HL-60/S4 treated with phorbol 12-myristate 13-acetate at 8.2 ng/mL for 4 days and 3 days (cell line): ENCODE data around the gene PTPN23.
"Not testable (repeated sequence)": the region's sequence is repeated elsewhere in the genome, so short reads cannot be mapped to it uniquely, and the experiment has no call there.

ENCODE experiments used
- in situ Hi-C: fragments of 300-500 bp; cut with MboI; formaldehyde crosslinking; loops from 2 replicates; pipeline ENCODE4 v1.15.0; 2022; ENCODE audit warnings: low sequenced_read_pairs

Gene PTPN23

GRCh38 chr3:47367631-47368030, 13.2 kb upstream of the PTPN23 start:
- in situ Hi-C loops, result no loop called here

- in situ Hi-C loops, result not testable (repeated sequence)
Observed at GRCh38 chr3:47370020-47370419, 10.8 kb upstream of the PTPN23 start.

GRCh38 chr3:47370887-47371697, 9.7 kb upstream of the PTPN23 start:
- in situ Hi-C loops, result no loop called here

GRCh38 chr3:47374587-47374986, 6.2 kb upstream of the PTPN23 start:
- in situ Hi-C loops, result no loop called here

- in situ Hi-C loops, result no loop called here
Observed at GRCh38 chr3:47376393-47376792, 4.4 kb upstream of the PTPN23 start.

- in situ Hi-C loops, result no loop called here
Observed at GRCh38 chr3:47377186-47377585, 3.6 kb upstream of the PTPN23 start.

- in situ Hi-C loops, result no loop called here
Observed at GRCh38 chr3:47378869-47379268, 2.0 kb upstream of the PTPN23 start.

DNA sequence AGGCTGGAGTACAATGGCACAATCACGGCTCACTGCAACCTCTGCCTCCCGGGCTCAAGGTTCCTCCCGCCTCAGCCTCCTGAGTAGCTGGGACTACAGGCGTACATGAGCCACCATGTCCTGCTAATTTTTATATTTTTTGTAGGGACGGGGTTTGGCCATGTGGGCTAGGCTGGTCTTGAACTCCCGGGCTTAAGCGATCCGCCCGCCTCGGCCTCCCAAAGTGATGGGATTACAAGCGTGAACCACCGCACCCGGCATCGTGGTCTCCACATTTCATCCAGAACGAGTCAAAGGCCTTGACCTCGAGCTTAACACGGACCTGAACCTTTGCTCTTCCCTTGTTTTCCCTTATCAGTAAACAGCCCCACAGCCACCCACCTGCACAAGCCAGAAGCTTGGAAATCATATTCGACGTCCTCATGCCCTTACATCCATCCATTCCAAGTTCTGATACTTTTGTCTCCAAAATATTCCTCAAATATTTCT, 1.4 kb upstream of the PTPN23 start:
- in situ Hi-C loops, result no loop called here

DNA sequence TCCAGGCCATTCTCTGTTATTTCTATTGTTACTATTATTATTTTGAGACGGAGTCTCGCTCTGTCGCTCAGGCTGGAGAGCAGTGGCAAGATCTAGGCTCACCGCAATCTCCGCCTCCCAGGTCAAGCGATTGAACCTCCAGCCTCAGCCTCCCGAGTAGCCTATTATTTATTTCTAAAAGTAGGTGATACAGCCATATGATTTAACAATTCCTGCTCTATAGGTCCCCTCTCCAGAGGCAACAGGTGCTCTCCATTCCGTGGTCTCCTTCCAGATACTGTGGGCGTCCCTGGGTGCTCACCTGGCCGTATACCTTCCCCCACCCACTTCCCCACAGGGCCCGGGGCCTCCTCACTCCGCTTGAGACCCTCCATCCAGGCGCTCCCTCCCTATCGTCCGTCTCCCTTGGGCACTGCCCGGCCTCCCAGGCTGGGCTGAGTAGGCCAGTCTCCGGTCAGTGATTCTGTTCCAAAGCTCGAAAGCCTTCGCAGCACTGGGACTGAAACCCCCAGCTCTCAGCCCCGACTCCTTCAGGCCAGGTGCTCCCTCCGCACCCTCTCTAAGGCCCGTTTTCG, 708 bp upstream of the PTPN23 start:
- in situ Hi-C loops, result no loop called here

DNA sequence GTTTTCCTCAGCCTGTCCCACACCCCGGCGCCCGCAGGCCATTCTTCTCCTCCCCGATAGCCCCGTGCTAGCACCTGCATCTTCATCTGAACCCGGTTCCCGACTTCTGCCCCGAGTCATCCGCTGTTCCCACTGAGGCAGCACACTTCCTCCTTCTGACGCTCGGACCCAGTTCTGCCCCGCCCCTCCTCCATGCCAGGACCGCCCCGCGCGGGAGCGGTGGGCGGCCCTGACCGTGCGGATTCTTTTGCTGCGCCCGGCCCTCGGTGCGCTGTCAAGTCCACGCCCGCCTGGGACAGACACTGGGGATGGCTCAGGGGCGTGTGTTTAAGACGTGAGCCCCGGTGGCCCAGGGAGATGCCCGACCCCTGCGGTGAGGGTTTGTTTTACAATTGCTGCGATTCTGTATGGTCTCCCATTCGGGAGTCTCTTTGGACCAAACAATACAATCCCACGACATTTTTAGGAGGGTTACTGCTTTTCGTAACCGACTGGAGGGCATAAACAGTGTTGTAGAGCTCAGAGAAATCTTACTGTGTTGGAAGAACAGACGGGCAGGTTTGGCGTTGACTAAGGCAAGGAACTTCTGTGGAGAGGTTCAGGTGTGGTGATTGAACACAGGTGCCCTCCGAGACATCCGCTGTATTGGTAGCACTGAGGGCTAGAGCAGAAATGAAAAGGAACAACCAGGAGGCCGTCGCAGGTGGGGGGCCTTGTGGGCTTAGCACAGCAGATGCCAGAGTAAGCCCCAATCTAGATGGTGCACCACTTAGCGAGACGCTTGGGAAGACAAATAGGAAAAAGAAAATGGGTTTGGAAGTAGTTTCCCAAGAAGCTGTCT, 716 bp downstream of the PTPN23 start:
- in situ Hi-C loops, result no loop called here

DNA sequence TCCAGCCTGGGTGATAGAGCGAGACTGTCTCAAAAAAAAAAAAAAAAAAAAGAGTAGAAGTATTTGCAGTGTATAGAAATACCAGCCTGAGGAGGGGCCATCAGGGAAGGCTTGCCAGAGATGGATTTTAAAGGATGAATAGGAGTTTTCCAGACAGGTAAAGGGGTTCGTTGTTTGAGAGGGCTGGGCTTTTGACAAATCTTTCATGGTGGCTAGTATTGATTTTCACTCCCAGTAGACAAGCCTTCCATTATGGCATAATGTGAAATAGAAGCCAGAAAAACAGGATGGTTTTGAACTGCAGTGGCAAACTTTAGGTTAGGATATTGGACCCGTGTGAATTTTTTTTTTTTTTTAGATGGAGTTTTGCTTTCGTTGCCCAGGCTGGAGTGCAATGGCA, 3.6 kb downstream of the PTPN23 start:
- in situ Hi-C loops, result no loop called here

DNA sequence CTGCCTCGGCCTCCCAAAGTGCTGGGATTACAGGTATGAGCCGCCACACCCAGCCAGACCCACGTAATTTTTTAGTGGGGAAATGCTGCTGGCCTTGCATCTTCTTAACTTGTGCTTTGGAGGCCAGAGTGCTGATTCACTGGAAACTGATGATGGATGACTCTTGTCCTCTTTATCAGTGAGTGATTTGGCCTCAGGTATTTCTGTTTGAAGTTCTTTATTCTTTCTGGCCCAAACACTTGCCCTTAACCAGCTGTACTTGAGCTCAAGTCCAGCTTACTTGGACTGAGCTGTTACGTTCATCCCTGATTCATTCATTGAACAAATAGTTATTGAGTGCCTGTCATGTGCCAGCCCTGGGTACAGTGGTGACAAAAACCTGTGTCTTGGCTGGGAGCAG, 4.2 kb downstream of the PTPN23 start:
- in situ Hi-C loops, result no loop called here

GRCh38 chr3:47385796-47386195, 5.0 kb downstream of the PTPN23 start:
- in situ Hi-C loops, result no loop called here

DNA sequence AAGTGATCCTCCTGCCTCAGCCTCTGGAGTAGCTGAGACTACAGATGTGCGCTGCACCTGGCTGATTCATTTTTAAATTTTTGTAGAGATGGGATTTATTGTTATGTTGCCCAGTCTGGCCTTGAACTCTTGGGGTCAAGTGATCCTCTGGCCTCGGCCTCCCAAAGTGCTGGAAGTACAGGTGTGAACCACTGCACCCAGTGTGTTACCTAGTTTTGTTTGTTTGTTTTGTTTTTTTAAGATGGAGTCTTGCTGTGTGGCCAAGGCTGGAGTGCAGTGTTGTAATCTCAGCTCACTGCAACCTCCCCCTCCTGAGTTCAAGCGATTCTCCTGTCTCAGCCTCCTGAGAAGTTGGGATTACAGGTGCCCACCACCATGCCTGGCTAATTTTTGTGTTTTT, 12.1 kb downstream of the PTPN23 start:
- in situ Hi-C loops, result no loop called here

- in situ Hi-C loops, result no loop called here
Observed at GRCh38 chr3:47394140-47394870, 13.5 kb downstream of the PTPN23 start.

DNA sequence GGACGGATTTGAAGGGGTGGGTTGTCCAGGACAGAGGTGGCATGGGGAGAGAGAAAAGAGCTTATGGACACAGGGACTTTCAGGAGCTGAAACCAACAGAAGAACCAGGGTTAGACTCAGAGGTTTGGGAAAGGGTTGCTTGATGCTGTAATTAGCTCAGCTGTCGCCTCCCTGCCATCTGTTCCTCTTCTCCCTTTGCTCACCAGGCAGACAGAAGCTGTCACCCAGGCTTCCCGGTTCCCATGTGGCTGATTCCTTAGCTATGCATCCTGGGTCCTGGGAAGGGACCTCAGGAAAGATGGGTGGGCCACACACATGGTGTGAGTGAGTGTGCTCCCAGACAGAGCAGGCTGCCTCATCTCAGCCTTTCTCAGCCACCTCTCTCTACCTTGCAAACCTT, 14.1 kb downstream of the PTPN23 start:
- in situ Hi-C loops, result no loop called here

GRCh38 chr3:47398228-47398627, 17.4 kb downstream of the PTPN23 start:
- in situ Hi-C loops, result no loop called here

DNA sequence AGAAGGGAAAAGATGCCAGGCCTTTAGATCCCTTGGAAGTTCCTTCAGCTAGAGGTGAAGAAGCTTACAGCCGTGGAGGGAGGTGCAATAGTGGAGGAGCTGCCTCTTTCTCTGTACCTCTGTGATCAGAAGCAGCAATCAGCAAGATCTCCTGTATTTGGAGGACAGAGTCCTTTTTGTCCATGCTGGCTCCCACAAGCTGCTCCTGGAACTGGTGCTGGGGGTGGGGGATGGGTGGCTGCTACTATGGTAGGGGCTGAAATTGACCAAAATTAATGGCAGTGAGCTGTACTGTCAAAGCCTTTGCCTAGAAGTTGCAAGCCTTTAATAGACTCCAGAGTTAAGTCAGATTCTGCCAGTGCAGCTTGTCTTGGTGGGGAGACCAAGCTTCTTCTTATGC, 18.2 kb downstream of the PTPN23 start:
- in situ Hi-C loops, result no loop called here

- in situ Hi-C loops, result no loop called here
Observed at GRCh38 chr3:47399531-47400270, 18.9 kb downstream of the PTPN23 start.

DNA sequence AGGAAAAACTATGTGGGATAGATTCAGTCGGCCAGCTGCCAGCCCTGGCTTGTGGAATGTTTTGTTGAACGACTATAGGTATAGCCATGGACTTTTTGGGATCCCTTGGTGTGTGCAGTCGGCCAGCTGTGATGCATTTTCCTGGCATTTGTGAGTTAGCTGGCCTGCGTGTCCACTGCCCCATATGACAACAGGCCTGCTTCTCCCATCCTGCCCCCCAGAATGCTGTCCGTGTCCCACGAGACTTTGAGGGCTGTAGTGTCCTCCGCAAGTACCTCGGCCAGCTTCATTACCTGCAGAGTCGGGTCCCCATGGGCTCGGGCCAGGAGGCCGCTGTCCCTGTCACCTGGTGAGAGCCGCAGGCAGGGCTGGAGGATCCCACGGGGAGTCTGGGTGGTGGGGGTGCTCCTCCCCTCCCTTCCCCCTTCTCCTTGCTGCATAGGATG, 23.6 kb downstream of the PTPN23 start:
- in situ Hi-C loops, result no loop called here
